GM19035 (cell line): ENCODE results near the gene LAPTM5.

Experiments
- ATAC-seq: cut with Tn5 transposase; IDR thresholded peaks from one replicate; pipeline ENCODE4 v1.9.1; 2021; ENCODE audit not compliant: unreplicated experiment

Gene LAPTM5

GRCh38 chr1:30719406-30720270 lies 37.9 kb downstream of the LAPTM5 start:
- no peak for ATAC-seq

- peak; percentile 54 for ATAC-seq
Observed at GRCh38 chr1:30718636-30719405, 38.8 kb downstream of the LAPTM5 start.

DNA sequence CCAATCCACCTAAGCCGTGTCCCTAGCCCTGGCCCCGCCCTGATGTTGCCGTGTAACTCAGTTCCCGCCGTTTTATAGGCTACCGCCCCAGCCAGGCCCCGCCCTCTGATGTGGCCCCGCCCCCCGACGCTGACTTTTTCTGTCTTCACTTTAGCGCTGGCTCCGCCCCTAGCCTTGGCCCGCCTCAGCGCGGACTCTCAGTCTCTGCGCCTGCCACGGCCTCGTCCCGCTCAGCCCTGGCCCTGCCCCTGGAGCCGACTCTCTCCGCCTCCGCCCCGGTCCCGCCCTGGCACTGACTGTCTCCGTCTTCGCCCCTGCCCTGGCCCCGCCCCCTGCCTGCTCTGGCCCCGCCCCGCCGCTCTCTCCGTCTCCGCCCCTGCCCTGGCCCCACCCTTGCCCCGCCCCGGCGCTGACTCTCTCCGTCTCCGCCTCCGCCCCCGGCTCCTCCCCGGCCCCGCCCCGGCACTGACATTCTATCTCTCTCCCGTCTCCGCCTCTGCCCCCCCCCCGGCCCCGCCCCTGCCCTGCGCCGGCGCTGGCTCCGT lies 39.4 kb downstream of the LAPTM5 start:
- ATAC-seq: peak; percentile 82

- no peak for ATAC-seq
Observed at GRCh38 chr1:30716646-30717045, 40.9 kb downstream of the LAPTM5 start.

GRCh38 chr1:30715886-30716285 lies 41.7 kb downstream of the LAPTM5 start:
- no peak for ATAC-seq

- ATAC-seq: no peak
Observed at GRCh38 chr1:30715216-30715615, 42.4 kb downstream of the LAPTM5 start.

DNA sequence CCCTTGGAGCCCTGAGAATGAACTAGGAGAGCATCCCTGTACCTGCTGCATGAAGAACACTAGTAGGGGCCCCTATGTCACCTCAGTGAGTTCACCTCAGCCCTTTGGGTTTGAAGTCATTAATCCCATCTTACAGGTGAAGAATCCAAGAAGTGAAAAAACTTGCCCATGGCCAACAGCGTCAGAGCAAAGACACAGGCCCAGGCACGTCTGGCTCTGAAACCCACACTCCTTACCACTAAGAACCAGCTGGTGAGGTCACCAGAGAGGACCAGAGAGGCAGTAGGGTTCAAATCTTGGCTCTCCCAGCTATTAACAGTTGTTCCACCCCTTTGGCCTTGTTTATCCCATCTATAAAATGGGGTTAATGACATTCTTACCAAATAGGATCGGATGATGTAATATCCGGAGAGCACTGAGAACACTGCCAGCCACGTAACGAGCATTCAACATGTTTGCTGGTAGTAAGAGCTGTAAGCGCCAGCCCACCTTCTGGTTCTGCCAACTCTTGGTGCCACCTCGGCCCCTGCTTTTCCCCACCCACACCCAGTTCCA lies 43.0 kb downstream of the LAPTM5 start:
- no peak for ATAC-seq

DNA sequence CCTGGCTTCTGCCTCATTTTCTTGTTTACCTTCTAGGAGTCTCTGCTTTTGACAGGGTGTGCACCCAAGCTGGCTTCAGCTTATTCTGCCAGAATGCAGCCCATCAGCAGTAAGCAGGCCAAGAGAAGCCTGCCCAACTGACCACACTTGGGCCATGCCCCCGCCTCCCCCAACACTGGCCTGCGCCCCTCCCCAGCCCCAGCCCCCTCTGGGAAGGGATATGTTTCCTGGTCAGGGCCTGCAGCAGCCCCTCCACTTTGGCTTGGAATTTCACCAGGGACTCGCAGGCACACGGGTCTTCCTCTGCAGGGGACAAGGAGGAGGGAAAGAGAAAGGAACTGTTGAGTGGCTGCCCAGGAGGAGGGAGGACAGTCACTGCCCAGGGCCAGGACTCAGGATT lies 43.5 kb downstream of the LAPTM5 start:
- ATAC-seq: no peak

- no peak for ATAC-seq
Observed at GRCh38 chr1:30713311-30713710, 44.3 kb downstream of the LAPTM5 start.

DNA sequence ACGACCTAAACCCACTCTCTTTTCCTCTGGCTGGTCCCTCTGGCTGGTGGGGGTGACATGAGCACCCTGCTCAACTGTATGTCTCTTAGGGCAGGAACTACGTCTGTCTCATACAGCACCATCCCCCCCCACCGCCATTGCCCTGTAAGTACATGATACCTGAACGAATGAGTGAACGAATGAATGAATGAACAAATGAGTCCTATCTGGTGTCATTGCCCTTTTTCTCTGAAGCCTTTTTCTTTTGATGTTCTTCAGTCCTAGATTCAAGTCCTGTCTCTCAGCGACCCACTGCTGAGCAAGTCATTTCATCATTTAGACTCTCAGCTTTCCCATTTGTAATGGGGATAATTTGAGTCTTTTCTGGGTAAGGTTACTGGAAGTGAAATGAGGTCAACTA lies 45.0 kb downstream of the LAPTM5 start:
- no peak for ATAC-seq

DNA sequence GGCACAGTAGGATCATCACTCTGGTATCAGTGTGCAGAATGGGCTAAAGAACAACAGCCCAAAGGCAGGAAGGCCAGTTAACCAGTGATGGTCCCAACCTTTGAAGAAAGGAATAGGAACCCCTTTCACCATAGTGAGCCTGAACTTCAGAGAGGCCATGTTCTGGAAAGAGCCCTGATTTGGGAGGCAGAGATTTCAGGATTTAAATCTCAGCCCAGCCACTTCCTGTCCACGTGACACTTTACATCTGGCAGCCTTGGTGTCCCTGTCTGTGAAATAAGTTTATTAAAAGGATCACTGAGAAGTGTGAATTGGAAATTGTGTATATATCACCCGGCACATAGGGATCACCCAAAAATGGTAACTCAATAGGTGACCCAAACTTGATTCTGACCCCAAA lies 47.2 kb downstream of the LAPTM5 start:
- no peak for ATAC-seq

DNA sequence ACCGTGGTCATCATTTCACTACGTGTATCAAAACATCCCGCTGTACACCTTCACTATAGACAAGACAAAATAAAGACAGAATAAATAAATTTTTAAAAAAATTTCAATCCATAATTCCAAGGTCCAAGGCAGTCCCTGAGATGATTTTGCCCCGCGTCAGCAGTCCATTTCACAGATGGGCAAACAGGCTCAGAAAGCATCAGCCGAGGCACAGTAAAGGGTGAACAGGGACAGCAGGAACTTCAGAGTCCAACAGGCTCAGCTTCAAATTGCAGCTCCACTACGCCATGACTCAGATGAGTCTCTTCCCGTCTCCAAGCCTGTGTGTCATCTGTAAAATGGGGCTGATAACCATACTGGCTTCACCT lies 49.2 kb downstream of the LAPTM5 start:
- no peak for ATAC-seq

- ATAC-seq: no peak
Observed at GRCh38 chr1:30707412-30708360, 49.9 kb downstream of the LAPTM5 start.

GRCh38 chr1:30706528-30706927 lies 51.0 kb downstream of the LAPTM5 start:
- ATAC-seq: no peak

- ATAC-seq: no peak
Observed at GRCh38 chr1:30705698-30706097, 51.9 kb downstream of the LAPTM5 start.

DNA sequence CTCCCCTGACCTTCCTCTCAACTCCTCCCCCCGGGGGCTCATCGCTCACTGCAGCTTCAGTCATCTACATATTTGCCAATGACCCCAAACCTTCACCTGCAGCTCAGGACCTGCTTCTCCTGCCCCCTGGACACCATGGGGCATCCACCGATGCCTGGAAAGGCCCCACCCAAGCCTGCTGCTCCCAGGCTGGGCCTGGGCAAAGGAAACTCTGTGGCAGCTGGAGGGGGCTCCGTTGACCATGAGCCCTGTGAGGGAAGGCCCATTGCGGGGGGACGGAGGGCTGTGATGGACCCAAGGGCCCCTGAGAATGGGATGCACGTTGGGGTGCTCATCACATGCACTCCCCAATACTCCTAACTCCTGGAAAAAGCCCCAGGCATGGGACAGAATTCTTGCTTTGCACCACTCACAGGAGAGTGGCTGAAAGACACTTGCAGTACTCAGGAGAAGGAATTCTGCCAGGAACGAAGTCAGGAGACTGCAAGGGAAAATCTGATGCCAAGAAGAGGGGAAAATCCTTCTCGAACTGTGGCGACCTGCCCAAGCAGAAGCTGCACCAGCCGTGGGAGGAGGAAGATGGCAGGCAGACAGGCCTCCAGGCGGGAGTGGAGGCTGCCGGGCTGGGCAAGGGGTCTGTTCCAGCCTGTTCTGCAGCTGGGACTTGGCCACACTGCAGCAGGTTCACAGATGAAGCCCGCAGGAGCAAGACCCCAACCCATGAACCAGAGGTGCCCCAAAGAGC lies 52.6 kb downstream of the LAPTM5 start:
- ATAC-seq: no peak

DNA sequence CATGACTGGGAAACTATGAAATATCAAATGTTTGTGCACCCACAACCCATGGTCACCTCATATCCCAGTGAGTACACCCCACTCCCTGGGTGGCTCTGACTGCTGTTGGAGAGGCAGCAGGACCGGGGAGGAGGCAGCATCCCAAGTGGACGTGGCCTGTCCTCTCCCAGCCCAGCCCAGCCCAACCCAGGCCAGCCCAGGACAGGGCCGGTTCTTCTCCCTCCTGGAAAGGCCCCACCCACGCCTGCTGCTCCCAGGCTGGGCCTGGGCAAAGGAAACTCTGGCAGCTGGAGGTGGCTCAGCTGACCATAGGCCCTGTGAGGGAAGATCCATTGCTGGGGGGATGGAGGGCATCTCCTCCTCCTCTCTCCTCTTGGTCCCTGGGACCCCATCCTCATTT lies 53.3 kb downstream of the LAPTM5 start:
- ATAC-seq: no peak

- no peak for ATAC-seq
Observed at GRCh38 chr1:30702823-30703222, 54.8 kb downstream of the LAPTM5 start.

DNA sequence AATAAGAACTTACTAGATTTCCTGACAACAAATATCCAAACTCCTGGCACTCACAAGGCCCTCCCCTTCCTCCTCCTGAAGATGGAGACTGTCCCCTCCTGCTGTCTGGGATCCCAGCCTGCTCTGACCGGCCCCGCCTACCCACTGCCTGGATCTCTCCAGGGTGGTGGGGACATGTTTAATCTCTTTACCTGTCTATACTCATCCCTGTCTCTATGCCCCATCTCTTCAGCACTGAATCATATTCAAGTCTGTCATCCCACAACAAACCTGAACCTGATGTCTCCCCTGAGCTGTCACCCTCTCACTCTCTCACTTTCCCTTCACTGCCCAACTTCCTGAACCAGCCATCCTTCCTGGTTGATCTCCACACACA lies 56.3 kb downstream of the LAPTM5 start:
- ATAC-seq: no peak
